ENCODE measurements around the gene VGLL4. TPM values are rescaled to one million over a fixed set of nuclear protein-coding genes. Genes with fewer than 3 reads are reported as not detected.

Gene VGLL4
- polyA plus RNA-seq, 3 donors: 8.5 to 13.2 (median 10.0) TPM

GRCh38 chr3:11658180-11658579, 14.5 kb upstream of the VGLL4 start:
- H3K4me1 Mint-ChIP-seq: peaks cover 12% of the 10 kb centered on the region
- no peaks in the 10 kb centered on the region for H3K79me2 ChIP-seq (ENCODE audit: insufficient read depth, low read length)
- peaks cover 0 to 7% (median 3%) of the 10 kb centered on the region in 3 donors for H3K27me3 Mint-ChIP-seq (ENCODE audit: low read depth in 3 of 3)
- H3K9ac ChIP-seq (ENCODE audit: insufficient read depth, low read length, poor library complexity, severe bottlenecking): no peak overlapping the region
- H3K27ac ChIP-seq (ENCODE audit: low read depth in 1 of 2, low read length in 2 of 2): no peak overlapping the region
- H2AFZ ChIP-seq (ENCODE audit: insufficient read depth, low read depth, low read length, poor library complexity, severe bottlenecking): no peak overlapping the region
- no peak for DNase-seq
- no peaks in the 10 kb centered on the region for H3K9me3 ChIP-seq (replicated peaks in 1 of 2; ENCODE audit: control insufficient read depth in 1 of 2, insufficient read depth in 1 of 2, low read length in 2 of 2)
- H3K36me3 Mint-ChIP-seq: no peaks in the 10 kb centered on the region
- 100% methylated on average over 3 of the region's 5 CpGs for WGBS (ENCODE audit: insufficient coverage)
- H3K4me3 ChIP-seq (replicated peaks in 1 of 3; ENCODE audit: low read depth in 2 of 3, low read length in 3 of 3): no peak overlapping the region
- H3K36me3 ChIP-seq (replicated peaks in 1 of 2; ENCODE audit: control insufficient read depth in 1 of 2, insufficient read depth in 2 of 2, low read length in 2 of 2): no peaks in the 10 kb centered on the region
- H4K20me1 ChIP-seq (ENCODE audit: insufficient read depth, low read length): no peaks in the 10 kb centered on the region
- H3K9me3 Mint-ChIP-seq: peaks cover 0 to 2% (median 0%) of the 10 kb centered on the region in 7 donors
- H3K27me3 ChIP-seq (ENCODE audit: control insufficient read depth in 2 of 2, insufficient read depth in 2 of 2, low read length in 2 of 2): no peaks in the 10 kb centered on the region
- no peaks in the 10 kb centered on the region for H3K4me1 ChIP-seq (ENCODE audit: control insufficient read depth in 1 of 2, insufficient read depth in 2 of 2, low read length in 2 of 2)
- no peak for TF ChIP-seq CTCF (IDR thresholded peaks at IDR 0.05)
- intact Hi-C loops (cut with micrococcal nuclease): loop anchor here in 1 of 2 donors (10.0 kb wide), 1 partner anchor 713 kb away; no protein-coding TSS in a partner anchor
- no peak overlapping the region for H3K4me2 ChIP-seq (replicated peaks; ENCODE audit: extremely low read depth, low read length, poor library complexity, severe bottlenecking)
- H3K4me3 Mint-ChIP-seq: no peak overlapping the region
- H3K27ac Mint-ChIP-seq: no peak overlapping the region

DNA sequence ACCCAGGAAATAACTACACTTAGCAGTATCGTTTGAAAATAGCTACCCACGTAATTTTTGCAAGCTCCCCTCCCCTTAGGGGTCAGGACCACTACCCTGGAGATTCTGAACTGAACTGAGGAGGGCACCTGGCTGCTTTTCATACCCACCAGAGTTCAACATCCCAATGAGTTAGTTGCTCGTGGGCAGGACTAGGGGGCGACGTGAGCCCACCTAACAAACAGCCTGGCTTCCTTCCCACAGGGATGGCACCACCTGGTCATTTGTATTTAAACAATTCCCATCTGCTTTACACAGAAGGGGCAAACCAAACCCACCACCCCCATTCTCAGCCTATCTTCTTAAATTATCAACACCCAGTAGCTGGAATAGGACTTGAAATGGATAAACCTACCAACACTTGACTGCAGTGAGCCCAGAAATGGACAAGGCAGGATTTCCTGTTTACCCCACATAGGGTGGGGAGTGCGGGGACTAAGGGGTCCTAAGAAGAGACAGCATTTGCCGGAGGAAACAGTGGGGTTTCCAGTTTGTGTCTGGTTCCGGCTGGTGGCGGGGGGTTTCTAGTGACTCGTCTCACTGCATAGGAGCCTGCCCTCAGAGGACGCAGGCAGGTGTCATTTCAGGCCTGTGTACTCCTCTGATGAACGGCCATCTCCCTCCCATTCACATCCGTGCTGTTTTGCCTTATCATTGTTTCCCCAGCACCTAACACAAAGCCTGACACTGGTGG, 11.6 kb upstream of the VGLL4 start:
- peaks cover 0 to 5% (median 3%) of the 10 kb centered on the region in 3 donors for H3K27me3 Mint-ChIP-seq (ENCODE audit: low read depth in 3 of 3)
- H4K20me1 ChIP-seq (ENCODE audit: insufficient read depth, low read length): no peaks in the 10 kb centered on the region
- intact Hi-C loops (cut with micrococcal nuclease): loop anchor here in 1 of 2 donors (10.0 kb wide), 1 partner anchor 711 kb away; no protein-coding TSS in a partner anchor
- no peaks in the 10 kb centered on the region for H3K27me3 ChIP-seq (ENCODE audit: control insufficient read depth in 2 of 2, insufficient read depth in 2 of 2, low read length in 2 of 2)
- H3K9me3 Mint-ChIP-seq: no peaks in the 10 kb centered on the region
- no peak overlapping the region for H2AFZ ChIP-seq (ENCODE audit: insufficient read depth, low read depth, low read length, poor library complexity, severe bottlenecking)
- no peak overlapping the region for H3K27ac Mint-ChIP-seq
- H3K4me2 ChIP-seq (replicated peaks; ENCODE audit: extremely low read depth, low read length, poor library complexity, severe bottlenecking): no peak overlapping the region
- no peaks in the 10 kb centered on the region for H3K4me1 ChIP-seq (ENCODE audit: control insufficient read depth in 1 of 2, insufficient read depth in 2 of 2, low read length in 2 of 2)
- H3K4me3 ChIP-seq (replicated peaks in 1 of 3; ENCODE audit: low read depth in 2 of 3, low read length in 3 of 3): no peak overlapping the region
- no peak overlapping the region for H3K9ac ChIP-seq (ENCODE audit: insufficient read depth, low read length, poor library complexity, severe bottlenecking)
- no peak for TF ChIP-seq CTCF (IDR thresholded peaks at IDR 0.05)
- no peaks in the 10 kb centered on the region for H3K9me3 ChIP-seq (replicated peaks in 1 of 2; ENCODE audit: control insufficient read depth in 1 of 2, insufficient read depth in 1 of 2, low read length in 2 of 2)
- H3K36me3 Mint-ChIP-seq: no peaks in the 10 kb centered on the region
- H3K79me2 ChIP-seq (ENCODE audit: insufficient read depth, low read length): no peaks in the 10 kb centered on the region
- no peaks in the 10 kb centered on the region for H3K36me3 ChIP-seq (replicated peaks in 1 of 2; ENCODE audit: control insufficient read depth in 1 of 2, insufficient read depth in 2 of 2, low read length in 2 of 2)
- H3K27ac ChIP-seq (ENCODE audit: low read depth in 1 of 2, low read length in 2 of 2): no peak overlapping the region
- no peaks in the 10 kb centered on the region for H3K4me1 Mint-ChIP-seq
- WGBS (ENCODE audit: insufficient coverage): 21% methylated on average over 7 of the region's 13 CpGs
- H3K4me3 Mint-ChIP-seq: no peak overlapping the region
- no peak for DNase-seq
